NCI-H1436 (cell line): Measurements from ENCODE around the gene SLC35F5.
"Not testable (repeated sequence)": the region's sequence is repeated elsewhere in the genome, so short reads cannot be mapped to it uniquely, and the experiment has no call there.

Experiments
- DNase-seq: peaks from one replicate; lab custom pipeline; 2025; lab: John Stamatoyannopoulos, UW

SLC35F5 gene

GRCh38 chr2:113755835-113756354, 547 bp downstream of the SLC35F5 start:
- peak; percentile 24 for DNase-seq

- no peak for DNase-seq
These were observed 1.2 kb downstream of the SLC35F5 start for GRCh38 chr2:113755035-113755834.

DNA sequence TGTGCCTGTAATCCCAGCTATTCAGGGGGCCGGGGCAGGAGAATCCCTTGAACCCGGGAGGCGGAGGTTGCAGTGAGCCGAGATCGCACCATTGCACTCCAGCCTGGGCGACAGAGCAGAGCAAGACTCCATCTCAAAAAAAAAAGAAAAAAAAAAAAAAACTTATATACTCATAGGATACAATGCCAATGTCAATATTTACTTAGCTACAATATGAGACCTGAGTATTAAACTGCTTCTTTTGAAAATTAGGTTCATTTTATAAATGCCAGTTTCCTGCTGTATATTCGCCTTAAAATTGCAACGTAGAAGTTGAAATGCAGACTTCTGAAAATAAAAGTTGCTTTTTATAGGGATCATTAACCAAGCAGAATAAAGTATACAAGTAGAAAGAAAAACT, 2.3 kb downstream of the SLC35F5 start:
- DNase-seq = no peak

GRCh38 chr2:113750385-113750784, 6.1 kb downstream of the SLC35F5 start:
- no peak for DNase-seq

DNA sequence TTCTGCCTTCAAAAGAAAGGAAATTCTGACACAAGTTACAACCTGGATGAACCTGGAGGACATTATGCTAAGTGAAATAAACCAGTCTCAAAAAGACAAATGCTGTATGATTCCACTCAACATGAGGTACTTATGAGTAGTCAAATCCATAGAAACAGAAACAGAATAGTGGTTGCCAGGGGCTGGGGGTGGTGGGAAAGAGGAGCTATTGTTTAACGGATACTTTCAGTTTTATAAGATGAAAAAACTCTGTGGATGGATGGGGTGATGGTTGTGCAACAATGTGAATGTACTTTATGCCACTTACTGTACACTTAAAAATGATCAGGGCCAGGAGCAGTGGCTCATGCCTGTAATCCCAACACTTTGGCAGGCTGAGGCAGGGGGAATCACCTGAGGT, 15.4 kb downstream of the SLC35F5 start:
- no peak for DNase-seq

DNA sequence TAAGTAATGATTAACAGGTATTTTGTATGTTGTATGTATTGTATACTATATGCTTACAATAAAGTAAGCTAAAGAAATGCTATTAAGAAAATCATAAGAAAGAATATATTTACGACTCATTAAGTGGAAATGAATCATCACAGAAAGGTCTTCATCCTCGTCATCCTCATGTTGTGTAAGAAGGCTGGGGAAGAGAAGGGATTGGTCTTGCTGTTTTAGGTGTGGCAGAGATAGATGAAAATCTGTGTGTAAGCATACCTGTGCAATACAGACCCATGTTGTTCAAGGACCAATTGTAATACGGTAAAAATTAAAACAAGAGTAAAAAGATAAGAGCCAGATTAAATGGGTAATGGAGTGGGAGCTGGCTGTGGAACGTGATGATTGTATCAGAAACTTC, 16.6 kb downstream of the SLC35F5 start:
- no peak for DNase-seq

- DNase-seq = no peak
These were observed 22.3 kb downstream of the SLC35F5 start for GRCh38 chr2:113734185-113734584.

DNA sequence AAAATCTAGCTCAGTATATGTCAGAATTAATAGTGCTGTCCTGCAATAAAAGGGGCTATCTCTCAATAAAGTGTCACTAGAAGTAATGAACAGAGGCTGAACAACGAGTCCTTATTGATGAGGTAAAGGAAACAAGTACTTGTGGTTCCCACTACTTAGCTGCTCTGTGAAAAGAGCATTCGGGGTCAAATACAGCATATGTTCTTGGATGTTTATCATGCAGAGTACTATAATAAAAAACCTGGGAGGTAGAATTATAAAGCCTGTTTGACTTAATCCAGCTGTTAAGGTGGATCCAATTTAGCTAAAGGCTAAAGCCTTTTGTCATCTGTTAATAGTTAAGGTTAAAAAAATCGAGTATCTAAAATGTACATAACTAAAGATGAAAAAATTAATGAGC, 32.4 kb downstream of the SLC35F5 start:
- no peak for DNase-seq

- no peak for DNase-seq
These were observed 33.0 kb downstream of the SLC35F5 start for GRCh38 chr2:113723411-113723810.

- peak; percentile 15 for DNase-seq
These were observed 36.3 kb downstream of the SLC35F5 start for GRCh38 chr2:113720167-113720566.

GRCh38 chr2:113716291-113716690, 40.2 kb downstream of the SLC35F5 start:
- DNase-seq = no peak

DNA sequence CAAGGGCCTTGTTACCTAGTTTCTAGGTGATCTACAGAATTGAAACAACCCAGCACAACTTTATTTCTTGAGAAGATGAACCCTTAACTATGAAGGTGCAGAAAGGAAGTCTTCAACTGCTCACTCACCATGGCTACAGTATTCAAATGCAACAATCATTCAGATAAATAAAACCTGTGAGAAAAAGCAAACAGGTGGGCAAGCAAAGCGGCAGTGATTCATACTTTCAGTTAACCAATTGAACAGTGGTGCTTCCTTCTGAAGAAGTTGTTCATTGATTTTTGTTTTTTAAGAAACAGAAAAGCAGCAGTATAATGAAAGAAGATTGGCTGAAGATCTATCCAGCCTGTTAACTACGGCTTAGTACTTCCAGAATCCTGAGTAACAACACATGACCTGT, 43.5 kb downstream of the SLC35F5 start:
- DNase-seq = no peak

- no peak for DNase-seq
These were observed 44.6 kb downstream of the SLC35F5 start for GRCh38 chr2:113711851-113712250.

DNA sequence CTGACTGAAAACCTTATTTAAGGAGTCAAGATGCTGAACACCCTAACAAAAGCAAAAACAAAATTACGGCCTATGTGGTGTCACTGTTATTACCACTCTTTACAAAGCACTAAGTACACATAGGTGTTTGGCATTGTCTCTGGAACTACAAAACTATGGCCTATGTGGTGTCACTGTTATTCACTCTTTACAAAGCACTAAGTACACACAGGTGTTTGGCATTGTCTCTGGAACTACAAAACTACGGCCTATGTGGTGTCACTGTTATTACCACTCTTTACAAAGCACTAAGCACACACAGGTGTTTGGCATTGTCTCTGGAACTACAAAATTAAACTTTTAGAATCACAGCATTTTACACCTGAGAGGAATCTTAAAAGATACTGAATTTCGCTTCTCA, 47.4 kb downstream of the SLC35F5 start:
- peak; percentile 46 for DNase-seq

- DNase-seq = no peak
These were observed 49.3 kb downstream of the SLC35F5 start for GRCh38 chr2:113707106-113707505.

GRCh38 chr2:113705982-113706523, 50.4 kb downstream of the SLC35F5 start:
- no peak for DNase-seq

GRCh38 chr2:113704300-113704993, 52.0 kb downstream of the SLC35F5 start:
- DNase-seq = not testable (repeated sequence)

GRCh38 chr2:113703386-113704299, 52.8 kb downstream of the SLC35F5 start:
- no peak for DNase-seq

DNA sequence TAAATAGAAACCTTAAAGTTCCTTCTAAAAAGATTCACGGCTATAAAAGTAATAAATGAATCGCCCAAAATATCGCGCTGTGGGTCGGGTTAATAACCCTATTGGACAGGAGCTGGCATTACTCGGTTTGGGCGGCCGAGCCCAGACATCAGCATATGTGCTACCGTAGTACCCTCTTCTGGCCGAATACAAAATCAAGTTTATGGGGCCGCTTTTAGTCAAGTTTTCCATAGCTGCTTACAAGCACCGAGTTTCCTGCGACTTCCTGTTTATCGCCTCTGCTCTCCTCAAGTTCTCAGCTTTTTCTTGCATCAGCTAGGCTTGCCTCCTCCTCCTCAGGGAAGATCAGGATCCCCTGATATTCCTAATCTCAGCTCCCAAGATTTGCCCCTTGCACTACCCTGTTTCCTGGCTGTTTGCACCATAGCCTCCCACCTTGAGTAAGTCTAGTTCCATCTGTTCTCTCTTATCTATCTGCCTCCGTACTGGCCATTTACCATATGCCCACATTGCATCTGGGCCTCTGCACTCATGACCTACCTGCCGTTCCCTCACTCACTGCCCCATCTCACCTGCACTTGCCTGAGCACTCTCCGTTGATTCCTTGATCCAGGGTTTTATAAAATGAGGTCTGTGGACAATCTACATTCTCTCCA, 56.1 kb downstream of the SLC35F5 start:
- DNase-seq = no peak

GRCh38 chr2:113698892-113699447, 57.5 kb downstream of the SLC35F5 start:
- DNase-seq = no peak

DNA sequence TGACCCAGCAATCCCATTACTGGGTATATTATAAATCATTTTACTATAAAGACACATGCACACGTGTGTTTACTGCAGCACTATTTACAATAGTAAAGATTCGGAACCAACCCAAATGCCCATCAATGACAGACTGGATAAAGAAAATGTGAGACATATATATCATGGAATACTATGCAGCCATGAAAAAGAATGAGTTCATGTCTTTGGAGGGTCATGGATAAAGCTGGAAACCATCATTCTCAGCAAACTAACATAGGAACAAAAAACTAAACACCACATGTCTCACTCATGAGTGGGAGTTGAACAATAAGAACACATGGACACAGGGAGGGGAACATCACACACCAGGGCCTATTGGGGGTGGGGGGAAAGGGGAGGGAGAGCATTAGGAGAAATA, 58.2 kb downstream of the SLC35F5 start:
- not testable (repeated sequence) for DNase-seq
